Heart left ventricle (tissue), 13 donors: ENCODE results near the gene CCDC7.
"Not testable (repeated sequence)": the region's sequence is repeated elsewhere in the genome, so short reads cannot be mapped to it uniquely, and the experiment has no call there.

Source experiments
- CTCF ChIP-seq, 12 donors: fragments of 200-600 bp; sonication (generic) in 4 of 12; IDR thresholded peaks; one replicate each; pipeline versions ENCODE4 v1.5.0 to v1.8.0; 2018 to 2022; ENCODE audit warnings: antibody characterized with exemption in 12 of 12, mild to moderate bottlenecking in 5 of 12
- POLR2A ChIP-seq, 2 donors: fragments of 450-650 bp; IDR thresholded peaks; one replicate each; pipeline ENCODE4 v1.6.1; 2017; ENCODE audit warnings: antibody characterized with exemption in 2 of 2, mild to moderate bottlenecking in 2 of 2, moderate library complexity in 2 of 2
- donor health status: ischemic (EF 13 %, LVEDD 7.1; RV severe dilation, severe dysfunction).
- donor health status: DM: no; HTN: yes; CAD: no.
- donor health status: DM: no; HTN: no; CAD: no.
- donor health status: ischemic (EF 25% LVEDD 6.9; RV normal size, moderate dysfunction).
- donor health status: ischemic (EF 25% LVEDD 5.7; RV mildly dilated, moderate dysfunction).
- donor health status: ischemic (EF 35%, LVEDD 5.7; RV mildly dilated, moderate dysfunction).
- donor health status: nonischemic (EF 11% LVEDD 7.7; RV severe dilation, severe dysfunction).
- donor health status: DM: yes; HTN: yes; CAD: no.
- donor health status: PGD.
- donor health status: ischemic (EF 29% LVEDD 5.4; RV normal size, mild dysfunction).
- donor health status: nonischemic (EF 23%, LVEDD 6.1; RV moderate dilation, normal function).

GRCh38 chr10:32562695-32563094 lies 116.8 kb downstream of the CCDC7 start:
- TF ChIP-seq CTCF, POLR2A (IDR thresholded peaks at IDR 0.05): not testable (repeated sequence)
